ENCODE data around the gene PDS5B.

The PDS5B gene

GRCh38 chr13:32589471-32589870, 3.2 kb downstream of the PDS5B start:
- no peak for DNase-seq

- DNase-seq = no peak
These were observed 4.0 kb downstream of the PDS5B start for GRCh38 chr13:32590266-32590665.

GRCh38 chr13:32592082-32592481, 5.8 kb downstream of the PDS5B start:
- DNase-seq = no peak

- DNase-seq = no peak
These were observed 8.0 kb downstream of the PDS5B start for GRCh38 chr13:32594157-32594738.

GRCh38 chr13:32595306-32595705, 9.1 kb downstream of the PDS5B start:
- no peak for DNase-seq

GRCh38 chr13:32600890-32601289, 14.6 kb downstream of the PDS5B start:
- peak; percentile 35 for DNase-seq

- no peak for DNase-seq
These were observed 23.2 kb downstream of the PDS5B start for GRCh38 chr13:32609428-32609827.

- no peak for DNase-seq
These were observed 24.3 kb downstream of the PDS5B start for GRCh38 chr13:32610538-32610937.

GRCh38 chr13:32610977-32611376, 24.7 kb downstream of the PDS5B start:
- no peak for DNase-seq

- DNase-seq = peak; percentile 48
These were observed 30.7 kb downstream of the PDS5B start for GRCh38 chr13:32616883-32617511.

GRCh38 chr13:32622827-32623226, 36.6 kb downstream of the PDS5B start:
- DNase-seq = no peak

- DNase-seq = no peak
These were observed 38.2 kb downstream of the PDS5B start for GRCh38 chr13:32624441-32624840.

- no peak for DNase-seq
These were observed 41.5 kb downstream of the PDS5B start for GRCh38 chr13:32627793-32628192.

- DNase-seq = no peak
These were observed 43.1 kb downstream of the PDS5B start for GRCh38 chr13:32629313-32629712.

GRCh38 chr13:32629866-32630265, 43.6 kb downstream of the PDS5B start:
- no peak for DNase-seq

GRCh38 chr13:32632343-32632909, 46.2 kb downstream of the PDS5B start:
- no peak for DNase-seq

- no peak for DNase-seq
These were observed 50.5 kb downstream of the PDS5B start for GRCh38 chr13:32636711-32637110.

- no peak for DNase-seq
These were observed 52.5 kb downstream of the PDS5B start for GRCh38 chr13:32638739-32639138.

GRCh38 chr13:32639502-32640105, 53.4 kb downstream of the PDS5B start:
- DNase-seq = peak; percentile 71

GRCh38 chr13:32642316-32642715, 56.1 kb downstream of the PDS5B start:
- DNase-seq = no peak

- no peak for DNase-seq
These were observed 56.6 kb downstream of the PDS5B start for GRCh38 chr13:32642858-32643257.

GRCh38 chr13:32645854-32646253, 59.6 kb downstream of the PDS5B start:
- no peak for DNase-seq

GRCh38 chr13:32647926-32648325, 61.7 kb downstream of the PDS5B start:
- DNase-seq = no peak

- peak; percentile 79 for DNase-seq
These were observed 64.6 kb downstream of the PDS5B start for GRCh38 chr13:32650705-32651311.
